Measurements from ENCODE around the gene COL4A3. TPM values are rescaled to one million over a fixed set of nuclear protein-coding genes. Genes with fewer than 3 reads are reported as not detected.
"Not testable (repeated sequence)": the region's sequence is repeated elsewhere in the genome, so short reads cannot be mapped to it uniquely, and the experiment has no call there.

The COL4A3 gene
- total RNA-seq, 2 experiments from 2014 or later: not detected

GRCh38 chr2:227205701-227206100 lies 41.3 kb downstream of the COL4A3 start:
- DNase-seq (no peak), ATAC-seq (ENCODE audit: low read depth) (no peak)
- H3K27me3 Mint-ChIP-seq: peaks cover 8% of the 10 kb centered on the region
- no peak overlapping the region for H3K4me3 Mint-ChIP-seq
- no peak overlapping the region for H3K27ac Mint-ChIP-seq
- POLR2A ChIA-PET: no interaction called here
- H3K36me3 Mint-ChIP-seq: no peaks in the 10 kb centered on the region
- H3K4me1 Mint-ChIP-seq: no peaks in the 10 kb centered on the region
- H3K9me3 Mint-ChIP-seq: no peaks in the 10 kb centered on the region

DNA sequence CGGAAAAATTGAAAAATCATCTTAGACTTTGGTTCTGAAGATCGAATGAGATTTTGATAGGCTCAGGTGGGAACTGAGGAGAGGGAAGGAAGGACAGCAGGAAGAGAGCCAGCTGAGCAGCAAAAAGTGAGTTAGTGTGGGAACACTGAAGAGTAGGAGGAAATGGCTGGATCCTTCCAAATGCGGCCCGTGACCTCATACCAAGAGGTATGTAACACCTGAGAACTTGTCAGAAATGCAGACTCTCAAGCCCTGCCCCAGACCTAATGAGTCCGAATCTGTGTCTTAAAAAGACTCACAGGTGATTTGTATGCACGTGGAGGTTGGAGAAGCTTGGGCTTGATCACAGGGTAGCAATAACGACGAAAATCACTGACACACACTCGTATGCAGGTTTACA lies 42.0 kb downstream of the COL4A3 start:
- H3K9me3 Mint-ChIP-seq: no peaks in the 10 kb centered on the region
- POLR2A ChIA-PET: no interaction called here
- H3K36me3 Mint-ChIP-seq: no peaks in the 10 kb centered on the region
- no peak for ATAC-seq (ENCODE audit: low read depth)
- H3K27ac Mint-ChIP-seq: no peak overlapping the region
- DNase-seq: no peak
- H3K4me1 Mint-ChIP-seq: no peaks in the 10 kb centered on the region
- no peak overlapping the region for H3K4me3 Mint-ChIP-seq
- peaks cover 6% of the 10 kb centered on the region for H3K27me3 Mint-ChIP-seq

GRCh38 chr2:227207573-227207972 lies 43.1 kb downstream of the COL4A3 start:
- no peaks in the 10 kb centered on the region for H3K36me3 Mint-ChIP-seq
- no peaks in the 10 kb centered on the region for H3K9me3 Mint-ChIP-seq
- no peak for DNase-seq
- H3K27me3 Mint-ChIP-seq: peaks cover 6% of the 10 kb centered on the region
- H3K27ac Mint-ChIP-seq: no peak overlapping the region
- H3K4me3 Mint-ChIP-seq: no peak overlapping the region
- ATAC-seq (ENCODE audit: low read depth): no peak
- POLR2A ChIA-PET: no interaction called here
- H3K4me1 Mint-ChIP-seq: no peaks in the 10 kb centered on the region

DNA sequence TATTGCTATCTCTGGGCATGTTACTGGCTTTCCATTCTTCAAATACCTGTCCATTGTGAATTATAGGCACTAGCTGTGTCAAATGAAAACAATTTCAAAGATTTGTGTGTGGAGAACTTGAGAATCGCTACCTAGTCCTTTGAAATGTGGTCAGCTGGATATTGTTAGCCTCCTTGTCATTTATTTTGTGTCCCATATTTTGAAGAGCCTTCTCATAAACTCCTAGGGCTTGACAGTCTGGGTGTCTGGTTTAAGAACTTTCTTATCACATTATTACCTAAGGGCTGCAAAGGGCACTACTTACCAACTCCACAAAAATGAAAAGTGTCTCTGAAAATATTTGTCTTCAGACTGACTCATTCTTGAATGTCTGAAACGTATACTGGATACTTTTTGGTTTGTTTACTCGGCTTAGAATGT lies 50.2 kb downstream of the COL4A3 start:
- no peaks in the 10 kb centered on the region for H3K4me1 Mint-ChIP-seq
- H3K27me3 Mint-ChIP-seq: peaks cover 2% of the 10 kb centered on the region
- no peak overlapping the region for H3K4me3 Mint-ChIP-seq
- H3K9me3 Mint-ChIP-seq: no peaks in the 10 kb centered on the region
- no peak for ATAC-seq (ENCODE audit: low read depth)
- no peak overlapping the region for H3K27ac Mint-ChIP-seq
- POLR2A ChIA-PET: no interaction called here
- no peak for DNase-seq
- H3K36me3 Mint-ChIP-seq: no peaks in the 10 kb centered on the region

DNA sequence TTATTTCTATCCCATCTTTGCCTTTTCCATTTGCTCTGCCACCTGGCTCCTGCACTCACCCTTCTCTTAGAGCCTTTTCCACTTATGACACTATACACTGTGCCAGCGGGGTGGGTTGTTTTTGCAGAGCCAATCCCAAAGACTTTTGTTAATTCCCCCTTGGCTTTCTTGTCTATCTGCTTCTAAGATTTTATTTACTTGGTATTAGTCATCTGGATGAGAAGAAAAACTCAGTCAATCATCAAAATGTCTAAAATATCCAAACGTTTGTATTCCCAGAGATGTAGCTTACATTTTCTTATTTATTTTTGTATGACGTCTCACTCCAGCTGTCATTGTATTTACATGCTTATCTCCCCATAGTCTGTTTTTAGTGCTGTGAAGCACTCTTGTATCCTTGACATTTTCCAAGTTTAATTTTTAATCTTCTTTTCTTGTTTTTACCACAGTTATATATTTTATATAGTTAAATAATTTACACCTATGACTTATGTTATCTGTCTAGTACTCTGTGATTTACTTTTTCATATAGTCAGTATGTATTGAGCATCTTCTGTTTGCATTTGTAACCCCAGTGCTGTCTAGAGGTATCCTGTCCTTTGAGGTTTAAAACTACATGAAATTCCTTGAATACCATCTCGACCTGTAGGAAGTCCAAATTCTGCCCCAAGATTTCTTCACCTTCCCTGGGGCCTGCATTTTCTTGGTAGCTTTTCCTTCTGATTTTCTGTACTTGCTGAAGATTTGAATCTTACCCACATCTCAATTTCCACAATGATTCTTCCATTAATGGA lies 55.1 kb downstream of the COL4A3 start:
- H3K27ac Mint-ChIP-seq: no peak overlapping the region
- H3K27me3 Mint-ChIP-seq: no peaks in the 10 kb centered on the region
- DNase-seq (no peak), ATAC-seq (ENCODE audit: low read depth) (no peak)
- no peaks in the 10 kb centered on the region for H3K36me3 Mint-ChIP-seq
- POLR2A ChIA-PET: no interaction called here
- no peak overlapping the region for H3K4me3 Mint-ChIP-seq
- no peaks in the 10 kb centered on the region for H3K4me1 Mint-ChIP-seq
- no peaks in the 10 kb centered on the region for H3K9me3 Mint-ChIP-seq

- no peaks in the 10 kb centered on the region for H3K36me3 Mint-ChIP-seq
- no peaks in the 10 kb centered on the region for H3K9me3 Mint-ChIP-seq
- POLR2A ChIA-PET: no interaction called here
- H3K4me1 Mint-ChIP-seq: no peaks in the 10 kb centered on the region
- H3K27ac Mint-ChIP-seq: no peak overlapping the region
- DNase-seq (no peak), ATAC-seq (ENCODE audit: low read depth) (no peak)
- H3K27me3 Mint-ChIP-seq: no peaks in the 10 kb centered on the region
- H3K4me3 Mint-ChIP-seq: no peak overlapping the region
Measured at GRCh38 chr2:227221120-227221519, 56.7 kb downstream of the COL4A3 start.

DNA sequence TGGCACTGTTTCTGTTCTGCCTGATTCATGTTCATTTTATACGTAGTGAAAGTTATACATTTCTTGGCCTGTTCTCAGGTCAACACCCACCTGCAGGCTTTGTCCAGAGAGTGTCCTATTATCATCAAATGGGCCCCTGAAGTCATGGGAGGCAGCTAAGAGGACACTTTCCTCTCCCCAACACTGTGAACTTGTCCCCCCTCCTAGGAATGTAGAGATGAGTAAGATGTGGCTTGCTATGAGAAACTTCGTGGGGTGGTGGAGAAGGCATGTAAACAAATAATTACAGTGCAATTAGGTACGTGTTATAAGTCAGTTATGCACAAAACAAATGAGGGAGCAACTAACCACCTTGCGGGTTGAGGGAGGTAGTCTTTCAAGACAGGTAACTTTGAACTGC lies 57.9 kb downstream of the COL4A3 start:
- no peaks in the 10 kb centered on the region for H3K9me3 Mint-ChIP-seq
- no peak overlapping the region for H3K4me3 Mint-ChIP-seq
- H3K27ac Mint-ChIP-seq: no peak overlapping the region
- H3K36me3 Mint-ChIP-seq: no peaks in the 10 kb centered on the region
- no peaks in the 10 kb centered on the region for H3K27me3 Mint-ChIP-seq
- ATAC-seq (ENCODE audit: low read depth): no peak
- no peak for DNase-seq
- POLR2A ChIA-PET: no interaction called here
- H3K4me1 Mint-ChIP-seq: no peaks in the 10 kb centered on the region

GRCh38 chr2:227225641-227226040 lies 61.2 kb downstream of the COL4A3 start:
- H3K36me3 Mint-ChIP-seq; H3K9me3 Mint-ChIP-seq; ATAC-seq (ENCODE audit: low read depth); POLR2A ChIA-PET; DNase-seq; H3K27me3 Mint-ChIP-seq; H3K4me1 Mint-ChIP-seq; H3K4me3 Mint-ChIP-seq; H3K27ac Mint-ChIP-seq: not testable (repeated sequence)

- Mint-ChIP-seq H3K36me3 (no peaks in the 10 kb centered on the region), H3K4me1 (no peaks in the 10 kb centered on the region), H3K9me3 (no peaks in the 10 kb centered on the region), H3K27ac (no peak overlapping the region), H3K4me3 (no peak overlapping the region), H3K27me3 (peaks cover 13% of the 10 kb centered on the region)
- DNase-seq (no peak), ATAC-seq (ENCODE audit: low read depth) (no peak)
- POLR2A ChIA-PET: no interaction called here
Measured at GRCh38 chr2:227228061-227228667, 63.7 kb downstream of the COL4A3 start.

GRCh38 chr2:227230151-227230550 lies 65.7 kb downstream of the COL4A3 start:
- H3K4me1 Mint-ChIP-seq: no peaks in the 10 kb centered on the region
- no peaks in the 10 kb centered on the region for H3K9me3 Mint-ChIP-seq
- H3K27ac Mint-ChIP-seq: no peak overlapping the region
- H3K27me3 Mint-ChIP-seq: peaks cover 20% of the 10 kb centered on the region
- H3K36me3 Mint-ChIP-seq: no peaks in the 10 kb centered on the region
- ATAC-seq (ENCODE audit: low read depth) (no peak), DNase-seq (no peak)
- no peak overlapping the region for H3K4me3 Mint-ChIP-seq
- POLR2A ChIA-PET: no interaction called here

DNA sequence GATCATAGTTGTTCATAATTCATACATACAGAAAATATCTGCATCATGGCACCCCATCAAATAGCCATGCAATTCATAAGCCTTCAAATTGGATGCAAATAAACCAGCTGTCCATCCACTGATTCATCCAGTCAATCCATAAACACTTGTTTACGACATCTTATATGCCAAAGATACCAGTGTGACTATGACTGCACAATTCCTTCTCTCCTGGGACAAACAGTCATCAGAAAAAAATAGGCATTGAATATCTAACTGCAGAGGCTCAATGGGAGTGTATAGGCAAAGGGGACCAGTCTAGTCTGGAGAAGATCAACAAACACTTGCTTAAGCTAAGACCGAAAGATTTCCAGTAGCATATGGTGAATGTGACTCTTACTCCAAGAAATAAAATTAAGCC lies 70.0 kb downstream of the COL4A3 start:
- H3K4me1 Mint-ChIP-seq: no peaks in the 10 kb centered on the region
- no peak overlapping the region for H3K4me3 Mint-ChIP-seq
- H3K27ac Mint-ChIP-seq: no peak overlapping the region
- H3K9me3 Mint-ChIP-seq: no peaks in the 10 kb centered on the region
- ATAC-seq (ENCODE audit: low read depth) (no peak), DNase-seq (no peak)
- H3K36me3 Mint-ChIP-seq: no peaks in the 10 kb centered on the region
- H3K27me3 Mint-ChIP-seq: peaks cover 18% of the 10 kb centered on the region
- POLR2A ChIA-PET: no interaction called here

- H3K9me3 Mint-ChIP-seq: no peaks in the 10 kb centered on the region
- DNase-seq (no peak), ATAC-seq (ENCODE audit: low read depth) (no peak)
- H3K27ac Mint-ChIP-seq: no peak overlapping the region
- peaks cover 17% of the 10 kb centered on the region for H3K27me3 Mint-ChIP-seq
- H3K36me3 Mint-ChIP-seq: no peaks in the 10 kb centered on the region
- no peak overlapping the region for H3K4me3 Mint-ChIP-seq
- no peaks in the 10 kb centered on the region for H3K4me1 Mint-ChIP-seq
- POLR2A ChIA-PET: no interaction called here
Measured at GRCh38 chr2:227237786-227238185, 73.4 kb downstream of the COL4A3 start.

DNA sequence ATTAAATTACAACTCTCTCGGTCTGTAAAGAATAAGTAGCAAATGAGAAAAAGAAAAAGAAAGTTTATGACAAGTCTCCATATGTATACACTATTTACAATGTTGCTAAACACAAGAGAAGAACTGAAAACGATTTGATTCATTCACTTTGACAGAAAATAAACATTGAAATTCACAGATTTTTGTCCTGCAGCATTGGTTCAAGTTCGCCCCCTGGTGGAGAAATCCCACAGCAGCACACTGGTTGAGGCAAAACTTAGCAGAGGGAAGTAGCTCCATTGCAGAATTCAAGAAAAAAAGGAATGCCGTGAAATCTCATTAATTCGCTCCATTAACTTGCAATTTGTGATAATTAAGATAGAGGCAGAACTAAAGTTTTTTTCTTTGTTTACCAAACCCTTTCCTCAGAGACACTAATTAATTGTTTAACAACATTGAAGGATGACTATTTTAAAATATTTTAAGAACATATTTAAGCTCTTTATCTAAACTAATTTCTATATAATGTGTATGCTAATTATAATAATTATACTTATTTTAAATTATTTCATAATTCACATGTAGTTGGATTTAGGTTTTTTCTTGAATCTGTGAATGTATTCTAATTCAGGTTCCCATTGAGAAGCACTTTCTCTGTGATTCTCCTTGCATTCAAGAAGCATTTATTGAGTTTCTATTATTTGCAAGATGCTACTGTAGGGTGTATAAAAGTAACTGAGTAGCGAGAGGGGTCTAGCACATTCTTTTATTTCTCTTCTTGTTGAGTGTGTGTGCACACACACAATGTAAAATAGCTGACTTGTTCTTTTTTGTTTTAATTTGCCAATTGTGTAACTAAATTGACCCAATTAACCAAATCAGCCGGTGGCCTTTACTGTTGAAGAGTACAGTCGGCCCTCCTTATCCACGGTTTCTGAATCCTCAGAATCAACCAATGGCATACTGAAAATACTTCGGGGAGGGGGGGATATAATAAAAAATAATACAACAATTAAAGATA lies 74.1 kb downstream of the COL4A3 start:
- ATAC-seq (ENCODE audit: low read depth): peak; percentile 33
- Mint-ChIP-seq H3K4me1 (no peaks in the 10 kb centered on the region), H3K4me3 (no peak overlapping the region), H3K27me3 (peaks cover 15% of the 10 kb centered on the region), H3K36me3 (no peaks in the 10 kb centered on the region), H3K9me3 (no peaks in the 10 kb centered on the region), H3K27ac (no peak overlapping the region)
- POLR2A ChIA-PET: no interaction called here
- DNase-seq: peak; percentile 53
